Suprapubic skin (tissue), 4 donors: ENCODE results near the gene SLC35G2. TPM values are rescaled to one million over a fixed set of nuclear protein-coding genes. Genes with fewer than 3 reads are reported as not detected.

ENCODE experiments used
- DNase-seq, 2 donors: peaks; one replicate each; pipeline ENCODE4 v3.0.0-alpha.2; 2019; ENCODE audit warnings: low spot score in 2 of 2
- H3K27ac ChIP-seq: fragments of 200-600 bp; sonication (generic); one replicate; pipeline ENCODE4 v1.5.1; 2019
- H3K27me3 ChIP-seq: fragments of 200-600 bp; sonication (generic); one replicate; pipeline ENCODE4 v1.5.1; 2019
- H3K36me3 ChIP-seq: fragments of 200-600 bp; sonication (generic); one replicate; pipeline ENCODE4 v1.5.1; 2019
- H3K4me1 ChIP-seq: fragments of 200-600 bp; sonication (generic); one replicate; pipeline ENCODE4 v1.5.1; 2019
- H3K4me3 ChIP-seq: fragments of 200-600 bp; sonication (generic); one replicate; pipeline ENCODE4 v1.5.1; 2019; ENCODE audit warnings: mild to moderate bottlenecking
- H3K9me3 ChIP-seq: fragments of 200-600 bp; sonication (generic); one replicate; pipeline ENCODE4 v1.5.1; 2019
- CTCF ChIP-seq, 2 donors: fragments of 200-600 bp in 1 of 2; fragments of 450-650 bp in 1 of 2; sonication (generic) in 1 of 2; IDR thresholded peaks; one replicate each; pipeline ENCODE4 v1.5.1; 2016 to 2019; ENCODE audit warnings: antibody characterized with exemption in 2 of 2, mild to moderate bottlenecking in 1 of 2, moderate library complexity in 1 of 2
- EP300 ChIP-seq: sonication (generic); formaldehyde crosslinking; IDR thresholded peaks from one replicate; pipeline ENCODE4 v1.6.1; 2017; ENCODE audit warnings: antibody characterized with exemption
- POLR2A ChIP-seq, 2 donors: fragments of 450-650 bp; IDR thresholded peaks; one replicate each; pipeline ENCODE4 v1.6.1; 2017; ENCODE audit warnings: antibody characterized with exemption in 2 of 2, mild to moderate bottlenecking in 2 of 2, moderate library complexity in 2 of 2
- POLR2AphosphoS5 ChIP-seq, 3 donors: sonication (generic); formaldehyde crosslinking; IDR thresholded peaks; one replicate each; pipeline ENCODE4 v1.6.1; 2017; ENCODE audit warnings: antibody characterized with exemption in 3 of 3
- WGBS: methylation state at CpG from one replicate; pipeline ENCODE4 v1.1.5; 2018; 5-methylcytosine and 5-hydroxymethylcytosine counted together
- total RNA-seq, 4 donors: library from RNA; depleted of rRNA; stranded (reverse); fragments of >200 nt; gene quantifications; one replicate each; pipeline ENCODE4 v1.1.0, GENCODE V29; 2016

Gene SLC35G2
- total RNA-seq, 4 donors from 2014 or later = 0.98 to 3.7 (median 1.1) TPM

- Histone ChIP-seq H3K36me3 (no peaks in the 10 kb centered on the region), H3K27ac (no peak overlapping the region), H3K27me3 (no peaks in the 10 kb centered on the region), H3K9me3 (no peaks in the 10 kb centered on the region), H3K4me1 (peaks cover 12% of the 10 kb centered on the region), H3K4me3 (no peak overlapping the region)
- 69% methylated on average over 1 of the region's 1 CpG for WGBS
- TF ChIP-seq CTCF (IDR thresholded peaks at IDR 0.05) = no peak
- no peak for TF ChIP-seq POLR2AphosphoS5 (IDR thresholded peaks at IDR 0.05)
- no peak for TF ChIP-seq EP300
- no peak for TF ChIP-seq POLR2A (IDR thresholded peaks at IDR 0.05)
- DNase-seq = no peak
Measured at GRCh38 chr3:136835089-136835812, 16.3 kb downstream of the SLC35G2 start.

GRCh38 chr3:136835813-136836510, 17.0 kb downstream of the SLC35G2 start:
- TF ChIP-seq CTCF (IDR thresholded peaks at IDR 0.05) = no peak
- DNase-seq = no peak
- Histone ChIP-seq H3K36me3 (no peaks in the 10 kb centered on the region), H3K27ac (no peak overlapping the region), H3K4me1 (peaks cover 12% of the 10 kb centered on the region), H3K4me3 (no peak overlapping the region), H3K27me3 (no peaks in the 10 kb centered on the region), H3K9me3 (no peaks in the 10 kb centered on the region)
- 39% methylated on average over 3 of the region's 3 CpGs for WGBS

- Histone ChIP-seq H3K27ac (no peak overlapping the region), H3K36me3 (no peaks in the 10 kb centered on the region), H3K9me3 (no peaks in the 10 kb centered on the region), H3K4me3 (no peak overlapping the region), H3K27me3 (no peaks in the 10 kb centered on the region), H3K4me1 (peaks cover 12% of the 10 kb centered on the region)
- DNase-seq = no peak
- TF ChIP-seq EP300 = no peak
Measured at GRCh38 chr3:136836511-136837156, 17.7 kb downstream of the SLC35G2 start.

- Histone ChIP-seq H3K27ac (peak overlapping the region; percentile 24), H3K27me3 (no peaks in the 10 kb centered on the region), H3K36me3 (no peaks in the 10 kb centered on the region), H3K4me3 (no peak overlapping the region), H3K9me3 (no peaks in the 10 kb centered on the region), H3K4me1 (peaks cover 12% of the 10 kb centered on the region)
- no peak for DNase-seq
- WGBS = 23% methylated on average over 1 of the region's 1 CpG
- TF ChIP-seq CTCF (IDR thresholded peaks at IDR 0.05) (no peak), POLR2A (IDR thresholded peaks at IDR 0.05) (no peak), POLR2AphosphoS5 (IDR thresholded peaks at IDR 0.05) (no peak), EP300 (no peak)
Measured at GRCh38 chr3:136838641-136839555, 20.0 kb downstream of the SLC35G2 start.

- Histone ChIP-seq H3K36me3 (no peaks in the 10 kb centered on the region), H3K4me3 (no peak overlapping the region), H3K9me3 (no peaks in the 10 kb centered on the region), H3K27me3 (no peaks in the 10 kb centered on the region), H3K4me1 (peaks cover 12% of the 10 kb centered on the region), H3K27ac (peak overlapping the region; percentile 24)
- TF ChIP-seq EP300 (no peak), POLR2A (IDR thresholded peaks at IDR 0.05) (no peak), CTCF (IDR thresholded peaks at IDR 0.05) (no peak), POLR2AphosphoS5 (IDR thresholded peaks at IDR 0.05) (no peak)
- DNase-seq = no peak
Measured at GRCh38 chr3:136839556-136839931, 20.6 kb downstream of the SLC35G2 start.
